Measurements from ENCODE around the gene ZC3H7A.

The ZC3H7A gene

GRCh38 chr16:11726008-11726407 is 71.0 kb downstream of the ZC3H7A start:
- Histone ChIP-seq H3K36me3 (ENCODE audit: control insufficient read depth, insufficient read depth, low read length) (peaks cover 45% of the 10 kb centered on the region), H3K27ac (ENCODE audit: insufficient read depth, low read length, poor library complexity, severe bottlenecking) (no peak overlapping the region)

GRCh38 chr16:11725457-11725856 is 71.6 kb downstream of the ZC3H7A start:
- no peaks in the 10 kb centered on the region for H3K9me3 ChIP-seq (ENCODE audit: control insufficient read depth, low read length)
- no peak overlapping the region for H3K27ac ChIP-seq (ENCODE audit: insufficient read depth, low read length, poor library complexity, severe bottlenecking)
- no peak overlapping the region for H3K4me3 ChIP-seq (ENCODE audit: insufficient read depth, low read depth, low read length, poor library complexity, severe bottlenecking)
- H3K27me3 ChIP-seq (replicated peaks; ENCODE audit: control insufficient read depth, insufficient read depth, low read length, poor library complexity, severe bottlenecking): no peaks in the 10 kb centered on the region
- peaks cover 46% of the 10 kb centered on the region for H3K36me3 ChIP-seq (ENCODE audit: control insufficient read depth, insufficient read depth, low read length)
- DNase-seq: no peak
- H3K4me1 ChIP-seq (ENCODE audit: control insufficient read depth, insufficient read depth, low read length, poor library complexity, severe bottlenecking): peaks cover 3% of the 10 kb centered on the region

More at GRCh38 chr16:11726008-11726407, 71.0 kb downstream of the ZC3H7A start:
- Histone ChIP-seq H3K27me3 (replicated peaks; ENCODE audit: control insufficient read depth, insufficient read depth, low read length, poor library complexity, severe bottlenecking) (no peaks in the 10 kb centered on the region), H3K9me3 (ENCODE audit: control insufficient read depth, low read length) (no peaks in the 10 kb centered on the region), H3K4me1 (ENCODE audit: control insufficient read depth, insufficient read depth, low read length, poor library complexity, severe bottlenecking) (peaks cover 3% of the 10 kb centered on the region), H3K4me3 (ENCODE audit: insufficient read depth, low read depth, low read length, poor library complexity, severe bottlenecking) (no peak overlapping the region)
- no peak for DNase-seq

- Histone ChIP-seq H3K27me3 (replicated peaks; ENCODE audit: control insufficient read depth, insufficient read depth, low read length, poor library complexity, severe bottlenecking) (no peaks in the 10 kb centered on the region), H3K4me3 (ENCODE audit: insufficient read depth, low read depth, low read length, poor library complexity, severe bottlenecking) (no peak overlapping the region), H3K4me1 (ENCODE audit: control insufficient read depth, insufficient read depth, low read length, poor library complexity, severe bottlenecking) (no peaks in the 10 kb centered on the region), H3K36me3 (ENCODE audit: control insufficient read depth, insufficient read depth, low read length) (peaks cover 51% of the 10 kb centered on the region), H3K9me3 (ENCODE audit: control insufficient read depth, low read length) (no peaks in the 10 kb centered on the region), H3K27ac (ENCODE audit: insufficient read depth, low read length, poor library complexity, severe bottlenecking) (no peak overlapping the region)
- DNase-seq: no peak
These were observed 74.6 kb downstream of the ZC3H7A start for GRCh38 chr16:11722468-11722808.

- H3K27me3 ChIP-seq (replicated peaks; ENCODE audit: control insufficient read depth, insufficient read depth, low read length, poor library complexity, severe bottlenecking): no peaks in the 10 kb centered on the region
- H3K9me3 ChIP-seq (ENCODE audit: control insufficient read depth, low read length): no peaks in the 10 kb centered on the region
- H3K4me1 ChIP-seq (ENCODE audit: control insufficient read depth, insufficient read depth, low read length, poor library complexity, severe bottlenecking): no peaks in the 10 kb centered on the region
- H3K4me3 ChIP-seq (ENCODE audit: insufficient read depth, low read depth, low read length, poor library complexity, severe bottlenecking): no peak overlapping the region
- H3K36me3 ChIP-seq (ENCODE audit: control insufficient read depth, insufficient read depth, low read length): peaks cover 51% of the 10 kb centered on the region
- H3K27ac ChIP-seq (ENCODE audit: insufficient read depth, low read length, poor library complexity, severe bottlenecking): no peak overlapping the region
- DNase-seq: no peak
These were observed 75.1 kb downstream of the ZC3H7A start for GRCh38 chr16:11721781-11722467.

- H3K9me3 ChIP-seq (ENCODE audit: control insufficient read depth, low read length): no peaks in the 10 kb centered on the region
- H3K4me1 ChIP-seq (ENCODE audit: control insufficient read depth, insufficient read depth, low read length, poor library complexity, severe bottlenecking): no peaks in the 10 kb centered on the region
- H3K27me3 ChIP-seq (replicated peaks; ENCODE audit: control insufficient read depth, insufficient read depth, low read length, poor library complexity, severe bottlenecking): no peaks in the 10 kb centered on the region
- DNase-seq: no peak
- peaks cover 46% of the 10 kb centered on the region for H3K36me3 ChIP-seq (ENCODE audit: control insufficient read depth, insufficient read depth, low read length)
- H3K27ac ChIP-seq (ENCODE audit: insufficient read depth, low read length, poor library complexity, severe bottlenecking): no peak overlapping the region
- H3K4me3 ChIP-seq (ENCODE audit: insufficient read depth, low read depth, low read length, poor library complexity, severe bottlenecking): no peak overlapping the region
These were observed 77.3 kb downstream of the ZC3H7A start for GRCh38 chr16:11719762-11720161.

DNA sequence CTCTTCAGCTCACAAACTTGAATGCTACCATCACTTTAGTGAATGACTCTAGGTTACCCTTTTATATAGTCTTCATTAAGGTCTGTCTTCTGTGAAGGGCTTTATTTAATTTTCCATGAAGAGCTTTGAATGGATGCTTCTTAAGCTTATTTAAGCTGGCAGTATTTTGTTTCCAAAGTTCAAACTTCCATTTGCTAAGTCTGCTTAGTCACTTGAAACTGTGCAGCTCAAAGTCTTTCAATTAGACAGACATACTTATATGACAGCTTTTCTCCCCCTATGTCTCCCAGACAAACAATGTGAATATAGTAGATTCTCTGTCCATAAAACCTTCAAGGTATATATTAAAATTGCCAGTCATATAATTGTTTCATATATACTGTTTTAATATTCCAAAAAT is 77.9 kb downstream of the ZC3H7A start:
- no peak for DNase-seq
- Histone ChIP-seq H3K27me3 (replicated peaks; ENCODE audit: control insufficient read depth, insufficient read depth, low read length, poor library complexity, severe bottlenecking) (no peaks in the 10 kb centered on the region), H3K9me3 (ENCODE audit: control insufficient read depth, low read length) (no peaks in the 10 kb centered on the region), H3K4me1 (ENCODE audit: control insufficient read depth, insufficient read depth, low read length, poor library complexity, severe bottlenecking) (no peaks in the 10 kb centered on the region), H3K36me3 (ENCODE audit: control insufficient read depth, insufficient read depth, low read length) (peaks cover 46% of the 10 kb centered on the region), H3K4me3 (ENCODE audit: insufficient read depth, low read depth, low read length, poor library complexity, severe bottlenecking) (no peak overlapping the region), H3K27ac (ENCODE audit: insufficient read depth, low read length, poor library complexity, severe bottlenecking) (no peak overlapping the region)

- H3K27me3 ChIP-seq (replicated peaks; ENCODE audit: control insufficient read depth, insufficient read depth, low read length, poor library complexity, severe bottlenecking): no peaks in the 10 kb centered on the region
- no peaks in the 10 kb centered on the region for H3K4me1 ChIP-seq (ENCODE audit: control insufficient read depth, insufficient read depth, low read length, poor library complexity, severe bottlenecking)
- peaks cover 45% of the 10 kb centered on the region for H3K36me3 ChIP-seq (ENCODE audit: control insufficient read depth, insufficient read depth, low read length)
- no peaks in the 10 kb centered on the region for H3K9me3 ChIP-seq (ENCODE audit: control insufficient read depth, low read length)
- no peak overlapping the region for H3K4me3 ChIP-seq (ENCODE audit: insufficient read depth, low read depth, low read length, poor library complexity, severe bottlenecking)
- no peak for DNase-seq
- H3K27ac ChIP-seq (ENCODE audit: insufficient read depth, low read length, poor library complexity, severe bottlenecking): no peak overlapping the region
These were observed 79.2 kb downstream of the ZC3H7A start for GRCh38 chr16:11717811-11718210.

DNA sequence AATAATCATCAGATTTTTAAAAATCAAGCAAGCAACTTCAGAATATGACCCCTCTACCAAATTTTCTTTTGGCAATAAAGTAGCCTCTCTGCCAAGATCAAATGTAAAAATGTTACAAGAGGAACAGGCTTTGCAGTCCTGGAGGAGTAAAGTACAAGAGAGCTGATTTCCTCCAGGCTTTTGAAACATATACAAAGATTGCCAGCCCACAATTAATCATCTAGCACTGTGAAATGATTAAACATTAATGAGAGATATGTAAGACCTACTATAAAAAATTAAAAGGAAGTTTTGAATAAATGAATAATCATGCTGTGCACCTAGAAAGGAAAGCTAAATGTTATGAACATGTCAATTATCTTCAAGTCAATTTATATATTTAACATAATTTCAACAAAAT is 80.7 kb downstream of the ZC3H7A start:
- H3K36me3 ChIP-seq (ENCODE audit: control insufficient read depth, insufficient read depth, low read length): peaks cover 37% of the 10 kb centered on the region
- H3K27ac ChIP-seq (ENCODE audit: insufficient read depth, low read length, poor library complexity, severe bottlenecking): no peak overlapping the region
- H3K27me3 ChIP-seq (replicated peaks; ENCODE audit: control insufficient read depth, insufficient read depth, low read length, poor library complexity, severe bottlenecking): no peaks in the 10 kb centered on the region
- H3K9me3 ChIP-seq (ENCODE audit: control insufficient read depth, low read length): no peaks in the 10 kb centered on the region
- no peaks in the 10 kb centered on the region for H3K4me1 ChIP-seq (ENCODE audit: control insufficient read depth, insufficient read depth, low read length, poor library complexity, severe bottlenecking)
- H3K4me3 ChIP-seq (ENCODE audit: insufficient read depth, low read depth, low read length, poor library complexity, severe bottlenecking): no peak overlapping the region
- no peak for DNase-seq

DNA sequence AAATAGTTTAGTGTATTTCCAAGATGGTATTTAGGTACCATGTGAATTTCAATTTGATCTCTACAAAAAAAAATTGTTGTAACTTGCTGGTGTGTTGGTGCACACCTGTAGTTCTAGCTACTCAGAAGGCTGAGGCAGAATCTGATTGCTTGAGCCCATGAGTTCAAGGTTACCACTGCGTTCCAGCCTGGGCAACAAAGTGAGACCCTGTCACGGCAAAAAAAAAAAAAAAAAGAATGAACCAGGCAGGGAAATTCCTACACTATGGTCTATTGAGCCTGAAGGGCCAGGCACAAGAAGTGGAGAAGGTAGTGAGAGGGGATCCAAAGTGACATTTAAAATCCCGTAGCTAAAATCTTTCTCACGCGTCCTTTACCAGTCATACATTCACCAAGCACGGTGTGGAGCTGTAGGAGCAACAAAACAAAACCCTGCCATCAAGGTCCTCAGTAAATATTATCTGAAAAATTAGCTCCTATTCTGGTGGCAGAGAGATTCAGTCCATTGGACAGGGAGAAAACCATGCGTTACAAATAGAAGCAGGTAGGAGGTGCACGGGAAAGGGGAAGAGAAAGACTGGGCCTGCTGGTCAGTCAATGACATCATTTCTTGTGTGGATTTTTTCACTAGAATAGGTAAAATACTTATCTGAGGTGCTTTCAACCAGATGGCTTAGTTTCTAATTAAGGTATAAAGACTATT is 81.7 kb downstream of the ZC3H7A start:
- H3K27me3 ChIP-seq (replicated peaks; ENCODE audit: control insufficient read depth, insufficient read depth, low read length, poor library complexity, severe bottlenecking): no peaks in the 10 kb centered on the region
- DNase-seq: no peak
- peaks cover 31% of the 10 kb centered on the region for H3K36me3 ChIP-seq (ENCODE audit: control insufficient read depth, insufficient read depth, low read length)
- H3K4me1 ChIP-seq (ENCODE audit: control insufficient read depth, insufficient read depth, low read length, poor library complexity, severe bottlenecking): no peaks in the 10 kb centered on the region
- H3K27ac ChIP-seq (ENCODE audit: insufficient read depth, low read length, poor library complexity, severe bottlenecking): no peak overlapping the region
- H3K9me3 ChIP-seq (ENCODE audit: control insufficient read depth, low read length): no peaks in the 10 kb centered on the region
- no peak overlapping the region for H3K4me3 ChIP-seq (ENCODE audit: insufficient read depth, low read depth, low read length, poor library complexity, severe bottlenecking)

- H3K4me1 ChIP-seq (ENCODE audit: control insufficient read depth, insufficient read depth, low read length, poor library complexity, severe bottlenecking): no peaks in the 10 kb centered on the region
- peaks cover 18% of the 10 kb centered on the region for H3K36me3 ChIP-seq (ENCODE audit: control insufficient read depth, insufficient read depth, low read length)
- H3K9me3 ChIP-seq (ENCODE audit: control insufficient read depth, low read length): no peaks in the 10 kb centered on the region
- H3K4me3 ChIP-seq (ENCODE audit: insufficient read depth, low read depth, low read length, poor library complexity, severe bottlenecking): no peak overlapping the region
- DNase-seq: no peak
- no peaks in the 10 kb centered on the region for H3K27me3 ChIP-seq (replicated peaks; ENCODE audit: control insufficient read depth, insufficient read depth, low read length, poor library complexity, severe bottlenecking)
- no peak overlapping the region for H3K27ac ChIP-seq (ENCODE audit: insufficient read depth, low read length, poor library complexity, severe bottlenecking)
These were observed 84.9 kb downstream of the ZC3H7A start for GRCh38 chr16:11712122-11712521.
